Lung (tissue), 12 donors: ENCODE results near the gene CA7. TPM values are rescaled to one million over a fixed set of nuclear protein-coding genes. Genes with fewer than 3 reads are reported as not detected.

Experiments
- ATAC-seq: fragments of 200-7000 bp; cut with Tn5 transposase; one replicate; pipeline ENCODE4 v1.9.1; 2020; ENCODE audit warnings: moderate number of reproducible peaks; ENCODE audit not compliant: insufficient read depth, low FRiP score
- DNase-seq, 3 donors: peaks; one replicate each; pipeline ENCODE4 v3.0.0-alpha.2; 2013 to 2017
- H3K27ac ChIP-seq, 2 donors: one replicate each; pipeline ENCODE4 v1.5.1; 2013; ENCODE audit warnings: mild to moderate bottlenecking in 2 of 2, moderate library complexity in 2 of 2, control low read depth in 1 of 2, inconsistent platforms in 1 of 2, low read depth in 1 of 2, low read length in 1 of 2
- H3K27me3 ChIP-seq, 3 donors: one replicate each; pipeline ENCODE4 v1.5.1; 2013; ENCODE audit warnings: low read length in 2 of 3; ENCODE audit not compliant: control insufficient read depth in 3 of 3, insufficient read depth in 3 of 3
- H3K36me3 ChIP-seq, 4 donors: one replicate each; pipeline ENCODE4 v1.5.1; 2013; ENCODE audit warnings: low read length in 4 of 4, mild to moderate bottlenecking in 1 of 4, moderate library complexity in 1 of 4; ENCODE audit not compliant: control insufficient read depth in 4 of 4, insufficient read depth in 4 of 4
- H3K4me1 ChIP-seq, 5 donors: one replicate each; pipeline ENCODE4 v1.5.1; 2013; ENCODE audit warnings: low read length in 5 of 5, mild to moderate bottlenecking in 2 of 5, moderate library complexity in 1 of 5; ENCODE audit not compliant: control insufficient read depth in 5 of 5, insufficient read depth in 5 of 5
- H3K4me3 ChIP-seq: one replicate; pipeline ENCODE4 v1.5.1; 2013; ENCODE audit warnings: mild to moderate bottlenecking, control low read depth, moderate library complexity
- H3K9ac ChIP-seq, 2 donors: one replicate each; pipeline ENCODE4 v1.5.1; 2013; ENCODE audit warnings: low read length in 2 of 2, control low read depth in 1 of 2; ENCODE audit not compliant: insufficient read depth in 1 of 2
- H3K9me3 ChIP-seq, 4 donors: one replicate each; pipeline ENCODE4 v1.5.1; 2013; ENCODE audit warnings: low read length in 3 of 4, mild to moderate bottlenecking in 1 of 4, moderate library complexity in 1 of 4; ENCODE audit not compliant: control insufficient read depth in 4 of 4, insufficient read depth in 3 of 4
- WGBS, 2 donors: extraction: QIAGEN DNeasy Blood & Tissue Kit; methylation state at CpG; one replicate each; pipeline ENCODE4 v1.1.7; 2013; 5-methylcytosine and 5-hydroxymethylcytosine counted together
- polyA plus RNA-seq, 2 donors: library from polyadenylated mRNA; stranded (reverse); fragments of 200-250 nt; gene quantifications; one replicate each; pipeline ENCODE4 v1.2.1, GENCODE V29; 2013
- total RNA-seq, 2 donors: library from RNA; depleted of rRNA in 1 of 2; stranded (reverse); fragments of >200 nt in 1 of 2; gene quantifications; one replicate each; pipeline ENCODE4 v1.2.1, GENCODE V29; 2014 to 2021
- TF ChIP-seq, protein P1 (sequence below): IDR thresholded peaks from 2 replicates; pipeline ENCODE4 v1.5.1; 2012; ENCODE audit warnings: mild to moderate bottlenecking; ENCODE audit errors: control extremely low read depth, extremely low read depth
- donor health status: control.
- donor health status: control.
- donor health status: Bipolar disorder and iron deficiency.
- donor health status: healthy.
- donor health status: DM: yes; HTN: yes; CAD: no.

The CA7 gene
- total and polyA plus RNA-seq, 4 donors: not detected

DNA sequence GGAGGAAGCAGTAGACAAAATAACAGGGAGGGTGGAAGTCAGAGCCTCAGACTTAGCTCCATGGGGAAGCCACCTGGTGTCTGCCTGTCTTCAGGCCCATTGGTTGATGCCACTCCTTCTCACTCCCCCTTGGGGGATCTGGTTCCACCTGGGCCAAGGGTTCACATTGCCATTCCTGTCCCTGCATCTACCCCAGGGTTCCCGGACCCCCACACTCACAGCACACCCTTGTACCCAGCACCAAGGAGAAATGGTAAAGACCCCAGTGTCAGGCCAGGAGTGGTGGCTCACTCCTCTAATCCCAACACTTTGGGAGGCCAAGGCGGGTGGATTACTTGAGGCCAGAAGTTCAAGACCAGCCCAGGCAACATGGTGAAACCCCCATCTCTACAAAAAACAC is 1.0 kb upstream of the CA7 start:
- WGBS, 2 donors: 93 to 96% methylated on average over 2 of the region's 2 CpGs
- peaks cover 0 to 44% (median 35%) of the 10 kb centered on the region in 3 donors for H3K27me3 ChIP-seq
- H3K9me3 ChIP-seq: peaks cover 0 to 3% (median 0%) of the 10 kb centered on the region in 4 donors
- no peak overlapping the region for H3K9ac ChIP-seq
- H3K4me3 ChIP-seq: no peak overlapping the region
- no peak overlapping the region for H3K27ac ChIP-seq
- H3K4me1 ChIP-seq: peaks cover 0 to 9% (median 0%) of the 10 kb centered on the region in 5 donors
- no peaks in the 10 kb centered on the region for H3K36me3 ChIP-seq
- ATAC-seq (no peak), DNase-seq (no peak)
- TF ChIP-seq, protein P1, sequence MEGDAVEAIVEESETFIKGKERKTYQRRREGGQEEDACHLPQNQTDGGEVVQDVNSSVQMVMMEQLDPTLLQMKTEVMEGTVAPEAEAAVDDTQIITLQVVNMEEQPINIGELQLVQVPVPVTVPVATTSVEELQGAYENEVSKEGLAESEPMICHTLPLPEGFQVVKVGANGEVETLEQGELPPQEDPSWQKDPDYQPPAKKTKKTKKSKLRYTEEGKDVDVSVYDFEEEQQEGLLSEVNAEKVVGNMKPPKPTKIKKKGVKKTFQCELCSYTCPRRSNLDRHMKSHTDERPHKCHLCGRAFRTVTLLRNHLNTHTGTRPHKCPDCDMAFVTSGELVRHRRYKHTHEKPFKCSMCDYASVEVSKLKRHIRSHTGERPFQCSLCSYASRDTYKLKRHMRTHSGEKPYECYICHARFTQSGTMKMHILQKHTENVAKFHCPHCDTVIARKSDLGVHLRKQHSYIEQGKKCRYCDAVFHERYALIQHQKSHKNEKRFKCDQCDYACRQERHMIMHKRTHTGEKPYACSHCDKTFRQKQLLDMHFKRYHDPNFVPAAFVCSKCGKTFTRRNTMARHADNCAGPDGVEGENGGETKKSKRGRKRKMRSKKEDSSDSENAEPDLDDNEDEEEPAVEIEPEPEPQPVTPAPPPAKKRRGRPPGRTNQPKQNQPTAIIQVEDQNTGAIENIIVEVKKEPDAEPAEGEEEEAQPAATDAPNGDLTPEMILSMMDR: no peak

DNA sequence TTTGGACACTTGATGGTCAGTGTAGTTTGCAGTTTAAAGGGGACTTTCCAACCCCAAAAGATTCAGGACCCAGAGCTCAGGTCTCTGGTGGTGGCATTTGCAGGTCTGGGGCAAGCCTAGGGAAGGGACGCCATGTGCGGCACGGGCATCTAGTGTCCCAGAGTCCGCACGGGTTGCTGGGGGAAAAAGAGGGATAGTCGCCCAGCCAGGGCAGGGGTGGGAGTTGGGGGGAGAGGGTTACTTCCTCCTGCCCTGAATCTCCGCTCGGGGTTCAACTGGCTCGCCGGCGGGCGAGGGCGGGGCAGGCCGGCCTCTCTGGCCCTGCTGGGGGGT is 239 bp upstream of the CA7 start:
- 15 to 16% methylated on average over 13 to 14 of the region's 14 CpGs for WGBS, 2 donors
- Histone ChIP-seq H3K27me3 (peaks cover 0 to 44% (median 35%) of the 10 kb centered on the region in 3 donors), H3K27ac (no peak overlapping the region), H3K36me3 (no peaks in the 10 kb centered on the region), H3K4me1 (peaks cover 0 to 9% (median 0%) of the 10 kb centered on the region in 5 donors), H3K9ac (no peak overlapping the region), H3K4me3 (no peak overlapping the region), H3K9me3 (peaks cover 0 to 3% (median 0%) of the 10 kb centered on the region in 4 donors)
- TF ChIP-seq, protein P1: no peak
- ATAC-seq (no peak), DNase-seq (peak in 1 of 3 donors; percentile 18)

DNA sequence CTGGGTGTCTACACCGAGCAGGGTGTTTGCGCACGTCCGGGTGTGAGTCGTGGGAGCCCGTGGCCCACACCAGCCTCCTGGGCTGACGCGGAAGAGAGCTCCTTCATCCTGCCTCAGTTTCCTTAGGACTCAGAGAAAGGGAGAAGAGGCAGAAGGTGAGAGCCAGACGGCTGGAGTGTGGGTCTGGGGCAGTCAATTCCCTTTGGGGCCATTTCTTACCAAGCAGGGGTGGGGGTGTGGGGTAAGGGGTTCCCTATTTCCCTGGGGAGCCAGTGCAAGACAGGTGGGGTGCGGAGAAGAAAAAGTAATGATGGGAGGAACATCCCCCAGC is 831 bp downstream of the CA7 start:
- 14 to 23% methylated on average over 10 of the region's 10 CpGs for WGBS, 2 donors

GRCh38 chr16:66845791-66846221 is 1.6 kb downstream of the CA7 start:
- 67 to 81% methylated on average over 9 of the region's 9 CpGs for WGBS, 2 donors
- peaks cover 0 to 3% (median 0%) of the 10 kb centered on the region in 4 donors for H3K9me3 ChIP-seq
- H3K36me3 ChIP-seq: no peaks in the 10 kb centered on the region
- H3K27ac ChIP-seq: no peak overlapping the region
- H3K27me3 ChIP-seq: peaks cover 0 to 44% (median 35%) of the 10 kb centered on the region in 3 donors
- no peak for ATAC-seq
- peaks cover 0 to 9% (median 0%) of the 10 kb centered on the region in 5 donors for H3K4me1 ChIP-seq
- DNase-seq: no peak
- TF ChIP-seq, protein P1: no peak
- no peak overlapping the region for H3K4me3 ChIP-seq
- H3K9ac ChIP-seq: no peak overlapping the region

More for the DNA sequence above, 831 bp downstream of the CA7 start:
- Histone ChIP-seq H3K36me3 (no peaks in the 10 kb centered on the region), H3K4me1 (peaks cover 0 to 9% (median 0%) of the 10 kb centered on the region in 5 donors), H3K9ac (no peak overlapping the region), H3K9me3 (peaks cover 0 to 3% (median 0%) of the 10 kb centered on the region in 4 donors), H3K27ac (no peak overlapping the region), H3K4me3 (no peak overlapping the region), H3K27me3 (peaks cover 0 to 44% (median 35%) of the 10 kb centered on the region in 3 donors)
- ATAC-seq: no peak
- TF ChIP-seq, protein P1: no peak
- DNase-seq: no peak
